HepG2 (cell line): Measurements from ENCODE around the gene NFS1. TPM values are rescaled to one million over a fixed set of nuclear protein-coding genes. Genes with fewer than 3 reads are reported as not detected.

Source experiments
- ATAD3A ChIP-seq: sonication (generic); formaldehyde crosslinking; IDR thresholded peaks from 2 replicates; pipeline ENCODE4 v1.4.0; 2020; ENCODE audit warnings: missing genetic modification reagents
- ATF5 ChIP-seq: sonication (generic); formaldehyde crosslinking; IDR thresholded peaks from 2 replicates; pipeline ENCODE4 v1.4.0; 2020; ENCODE audit warnings: mild to moderate bottlenecking, low read depth, missing genetic modification reagents
- DMTF1 ChIP-seq: sonication (generic); formaldehyde crosslinking; IDR thresholded peaks from 2 replicates; pipeline ENCODE4 v1.4.0; 2020; ENCODE audit warnings: mild to moderate bottlenecking, missing genetic modification reagents
- GATA4 ChIP-seq: sonication (generic); IDR thresholded peaks from 2 replicates; pipeline ENCODE4 v1.6.1; 2016; ENCODE audit warnings: antibody characterized with exemption, low read depth, borderline replicate concordance
- GATAD1 ChIP-seq: IDR thresholded peaks from 2 replicates; pipeline ENCODE4 v1.6.1; 2016; ENCODE audit warnings: missing genetic modification reagents, missing compliant biosample characterization
- MYC ChIP-seq: sonication (generic); formaldehyde crosslinking; IDR thresholded peaks from 2 replicates; pipeline ENCODE4 v1.9.0; 2021; ENCODE audit warnings: missing genetic modification reagents, borderline replicate concordance
- PAX8 ChIP-seq: sonication (generic); formaldehyde crosslinking; IDR thresholded peaks from 2 replicates; pipeline ENCODE4 v1.8.0; 2022; ENCODE audit warnings: mild to moderate bottlenecking, missing genetic modification reagents, borderline replicate concordance
- SIX4 ChIP-seq: sonication (generic); formaldehyde crosslinking; IDR thresholded peaks from 2 replicates; pipeline ENCODE4 v1.4.0; 2020; ENCODE audit warnings: missing genetic modification reagents
- SMAD3 ChIP-seq: sonication (generic); formaldehyde crosslinking; IDR thresholded peaks from 2 replicates; pipeline ENCODE4 v1.4.0; 2020; ENCODE audit warnings: missing genetic modification reagents
- TAF1 ChIP-seq: sonication (generic); formaldehyde crosslinking; IDR thresholded peaks from 2 replicates; pipeline ENCODE4 v1.4.0; 2020; ENCODE audit warnings: missing genetic modification reagents
- TEF ChIP-seq: sonication (generic); formaldehyde crosslinking; IDR thresholded peaks from 2 replicates; pipeline ENCODE4 v1.5.0; 2020; ENCODE audit warnings: missing genetic modification reagents
- USF2 ChIP-seq, 2 experiments: sonication (generic) in 1 of 2; formaldehyde crosslinking in 1 of 2; IDR thresholded peaks; 2 replicates each; pipeline versions ENCODE4 v1.5.1 to v1.6.1; 2011 to 2020; ENCODE audit warnings: borderline replicate concordance in 1 of 2, low read depth in 1 of 2, low read length in 1 of 2, mild to moderate bottlenecking in 1 of 2, missing genetic modification reagents in 1 of 2, moderate library complexity in 1 of 2
- YY1 ChIP-seq: IDR thresholded peaks from 2 replicates; pipeline ENCODE4 v1.6.1; 2011; ENCODE audit warnings: low read length, low read depth, moderate library complexity, mild to moderate bottlenecking; ENCODE audit not compliant: insufficient read depth, insufficient replicate concordance
- ZBTB7B ChIP-seq: sonication (generic); formaldehyde crosslinking; IDR thresholded peaks from 2 replicates; pipeline ENCODE4 v1.4.0; 2020; ENCODE audit warnings: missing genetic modification reagents
- ZFP36L1 ChIP-seq: sonication (generic); formaldehyde crosslinking; IDR thresholded peaks from 2 replicates; pipeline ENCODE4 v1.8.0; 2022; ENCODE audit warnings: mild to moderate bottlenecking, missing genetic modification reagents, moderate library complexity
- ZNF138 ChIP-seq: sonication (generic); formaldehyde crosslinking; IDR thresholded peaks from 2 replicates; pipeline ENCODE4 v1.5.0; 2020; ENCODE audit warnings: mild to moderate bottlenecking, low read depth, missing genetic modification reagents
- ZNF598 ChIP-seq: sonication (generic); formaldehyde crosslinking; IDR thresholded peaks from 2 replicates; pipeline ENCODE4 v1.5.1; 2020; ENCODE audit warnings: mild to moderate bottlenecking, missing genetic modification reagents, borderline replicate concordance
- ZNF670 ChIP-seq: sonication (generic); formaldehyde crosslinking; IDR thresholded peaks from 2 replicates; pipeline ENCODE4 v1.8.0; 2022; ENCODE audit warnings: mild to moderate bottlenecking, missing genetic modification reagents, borderline replicate concordance
- ZNF773 ChIP-seq: sonication (generic); formaldehyde crosslinking; IDR thresholded peaks from 2 replicates; pipeline ENCODE4 v1.4.0; 2020; ENCODE audit warnings: missing genetic modification reagents, borderline replicate concordance
- ZNF850 ChIP-seq: sonication (generic); formaldehyde crosslinking; conservative IDR thresholded peaks from 2 replicates; pipeline ENCODE4 v1.9.0; 2021; ENCODE audit warnings: mild to moderate bottlenecking, missing genetic modification reagents
- ZNF878 ChIP-seq: sonication (generic); formaldehyde crosslinking; IDR thresholded peaks from 2 replicates; pipeline ENCODE4 v1.8.1; 2023; ENCODE audit warnings: mild to moderate bottlenecking, missing genetic modification reagents, moderate library complexity
- ZZZ3 ChIP-seq: sonication (generic); formaldehyde crosslinking; IDR thresholded peaks from 2 replicates; pipeline ENCODE4 v1.4.0; 2020; ENCODE audit warnings: missing genetic modification reagents, mild to moderate bottlenecking, borderline replicate concordance
- polyA plus RNA-seq, 8 experiments: library from polyadenylated mRNA; depleted of rRNA in 3 of 8; stranded (reverse) in 7 of 8; unstranded in 1 of 8; fragments of >200 nt; fragmentation: Illumina TruSeq in 4 of 8; extraction: Trizol in 4 of 8; gene quantifications; 2 replicates each; pipeline versions ENCODE4 v1.2.1 to v1.2.3, GENCODE V29; 2011 to 2016; ENCODE audit warnings: low read depth in 4 of 8, missing spikeins in 1 of 8, mixed read lengths in 1 of 8; ENCODE audit not compliant: insufficient read depth in 1 of 8
- total RNA-seq, 5 experiments: library from RNA; depleted of rRNA; stranded (reverse); fragments of >200 nt; fragmentation: Illumina TruSeq; extraction: Trizol; gene quantifications; 2 replicates each; pipeline ENCODE4 v1.2.3, GENCODE V29; 2016; ENCODE audit warnings: low read depth in 1 of 5

Gene NFS1
- total and polyA plus RNA-seq, 2 of the 13 experiments (the other 11 are each of a cell fraction or from before 2014, with no cell fraction given) = 65.9 to 88.1 TPM

GRCh38 chr20:35618263-35619131, 80.7 kb downstream of the NFS1 start (continued):
- TF ChIP-seq USF2 (IDR thresholded peaks at IDR 0.05; ENCODE audit: low read depth, low read length) = no peak
- TF ChIP-seq USF2 (CRISPR knock-in tag; IDR thresholded peaks at IDR 0.05; ENCODE audit: borderline replicate concordance) = no peak
- 0 out of 2 replicates have a peak, but pooled peaks have one; percentile 11 for TF ChIP-seq DMTF1 (CRISPR knock-in tag)
- no peak for TF ChIP-seq TEF (CRISPR knock-in tag)
- 0 out of 2 replicates have a peak, but pooled peaks have one; percentile 53 for TF ChIP-seq ZNF670 (CRISPR knock-in tag)
- TF ChIP-seq ZNF850 (CRISPR knock-in tag) = peak; percentile 71; the same call in 1 of the 2 replicates
- TF ChIP-seq ATF5 (CRISPR knock-in tag) = 0 out of 2 replicates have a peak, but pooled peaks have one; percentile 36
- TF ChIP-seq ZNF773 (CRISPR knock-in tag) = no peak
- TF ChIP-seq GATAD1 (CRISPR knock-in tag) = no peak
- 0 out of 2 replicates have a peak, but pooled peaks have one; percentile 24 for TF ChIP-seq ZZZ3
- peak; percentile 50; the same call in 1 of the 2 replicates for TF ChIP-seq PAX8 (CRISPR knock-in tag)
- no peak for TF ChIP-seq YY1
- TF ChIP-seq ZNF598 (CRISPR knock-in tag) = peak; percentile 13; the same call in 1 of the 2 replicates
- TF ChIP-seq ZNF138 (CRISPR knock-in tag) = 0 out of 2 replicates have a peak, but pooled peaks have one; percentile 25
- TF ChIP-seq SIX4 (CRISPR knock-in tag) = 0 out of 2 replicates have a peak, but pooled peaks have one; percentile 6
- TF ChIP-seq SMAD3 = no peak
- TF ChIP-seq MYC = peak; percentile 43; the same call in 1 of the 2 replicates
- 0 out of 2 replicates have a peak, but pooled peaks have one; percentile 51 for TF ChIP-seq ZBTB7B (CRISPR knock-in tag)
- no peak for TF ChIP-seq ATAD3A (CRISPR knock-in tag)
- TF ChIP-seq ZFP36L1 (CRISPR knock-in tag) = 0 out of 2 replicates have a peak, but pooled peaks have one; percentile 45
- TF ChIP-seq GATA4 = 0 out of 2 replicates have a peak, but pooled peaks have one; percentile 1
- TF ChIP-seq TAF1 (CRISPR knock-in tag) = 0 out of 2 replicates have a peak, but pooled peaks have one; percentile 32
- TF ChIP-seq ZNF878 = no peak
